ENCODE results near the gene MAPRE3. TPM values are rescaled to one million over a fixed set of nuclear protein-coding genes. Genes with fewer than 3 reads are reported as not detected.

The MAPRE3 gene
- total and polyA plus RNA-seq, 2 donors (not counting 3 experiments of a cell fraction or from before 2014, with no cell fraction given): 4.4 to 6.1 TPM

DNA sequence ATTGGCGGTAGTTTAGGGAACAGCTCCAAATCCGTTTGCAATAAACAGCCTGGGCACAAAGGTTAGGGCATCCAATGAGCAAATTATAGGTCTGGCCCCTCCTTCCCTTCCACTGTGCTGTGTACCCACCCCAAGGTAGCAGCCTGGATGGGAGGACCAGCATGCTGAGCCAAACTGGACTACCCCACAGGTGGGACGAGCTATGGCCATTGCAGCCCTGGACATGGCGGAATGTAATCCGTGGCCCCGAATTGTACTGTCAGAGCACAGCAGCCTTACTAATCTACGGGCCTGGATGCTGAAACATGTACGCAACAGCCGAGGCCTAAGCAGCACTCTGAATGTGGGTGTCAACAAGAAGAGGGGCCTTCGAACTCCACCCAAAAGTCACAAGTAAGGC, 87.8 kb downstream of the MAPRE3 start:
- Histone ChIP-seq H3K9ac (replicated peaks; ENCODE audit: extremely low read depth, insufficient read depth, low read length) (no peak overlapping the region), H3K4me1 (ENCODE audit: control insufficient read depth, extremely low read depth, insufficient read depth, low read length) (peaks cover 11% of the 10 kb centered on the region), H3K79me2 (ENCODE audit: control insufficient read depth, insufficient read depth, low read length) (no peaks in the 10 kb centered on the region), H3K9me3 (replicated peaks; ENCODE audit: control insufficient read depth, insufficient read depth, low read length) (no peaks in the 10 kb centered on the region), H3K9me1 (replicated peaks; ENCODE audit: control insufficient read depth, extremely low read depth, insufficient read depth, low read length) (no peaks in the 10 kb centered on the region), H3K27me3 (ENCODE audit: control insufficient read depth in 2 of 2, insufficient read depth in 2 of 2, low read length in 2 of 2) (no peaks in the 10 kb centered on the region), H4K20me1 (replicated peaks; ENCODE audit: control insufficient read depth, extremely low read depth, insufficient read depth, low read length) (no peaks in the 10 kb centered on the region), H3K4me3 (replicated peaks in 1 of 3; ENCODE audit: insufficient read depth in 1 of 3, low read depth in 1 of 3, low read length in 3 of 3) (no peak overlapping the region), H3K36me3 (ENCODE audit: control insufficient read depth in 2 of 2, extremely low read depth in 1 of 2, insufficient read depth in 2 of 2, low read length in 2 of 2) (peaks cover 3 to 30% of the 10 kb centered on the region in 2 experiments), H3K27ac (ENCODE audit: insufficient read depth, low read depth, low read length) (no peak overlapping the region), H3K4me2 (ENCODE audit: insufficient read depth, low read length) (no peak overlapping the region), H2AFZ (ENCODE audit: low read depth, low read length) (no peak overlapping the region)
- dilution Hi-C loops (cut with MboI; ENCODE audit: extremely low pct_ligation_motif_present, low sequenced_read_pairs) (no loop called here), intact Hi-C loops (cut with micrococcal nuclease) (no loop called here)
- DNase-seq (ENCODE audit: low read depth, low spot score): no peak
- CTCF ChIA-PET: no interaction called here
- POLR2A ChIA-PET: no interaction called here
- FAIRE-seq: no peak
- no peak for TF ChIP-seq JUN (IDR thresholded peaks at IDR 0.05; ENCODE audit: borderline replicate concordance, insufficient read depth, insufficient read length, low read depth)
- TF ChIP-seq, protein P1, sequence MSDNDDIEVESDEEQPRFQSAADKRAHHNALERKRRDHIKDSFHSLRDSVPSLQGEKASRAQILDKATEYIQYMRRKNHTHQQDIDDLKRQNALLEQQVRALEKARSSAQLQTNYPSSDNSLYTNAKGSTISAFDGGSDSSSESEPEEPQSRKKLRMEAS (IDR thresholded peaks at IDR 0.05; ENCODE audit: insufficient read depth, insufficient read length): no peak
- no peak for TF ChIP-seq POLR2AphosphoS5 (IDR thresholded peaks at IDR 0.05; ENCODE audit: insufficient read depth, low read depth, low read length)
- TF ChIP-seq GATA2 (IDR thresholded peaks at IDR 0.05; ENCODE audit: insufficient read depth, insufficient read length, low read depth, low read length): no peak
- TF ChIP-seq EZH2 (IDR thresholded peaks at IDR 0.05; ENCODE audit: borderline replicate concordance, low read depth, low read length, severe bottlenecking): no peak
- TF ChIP-seq, protein P2, sequence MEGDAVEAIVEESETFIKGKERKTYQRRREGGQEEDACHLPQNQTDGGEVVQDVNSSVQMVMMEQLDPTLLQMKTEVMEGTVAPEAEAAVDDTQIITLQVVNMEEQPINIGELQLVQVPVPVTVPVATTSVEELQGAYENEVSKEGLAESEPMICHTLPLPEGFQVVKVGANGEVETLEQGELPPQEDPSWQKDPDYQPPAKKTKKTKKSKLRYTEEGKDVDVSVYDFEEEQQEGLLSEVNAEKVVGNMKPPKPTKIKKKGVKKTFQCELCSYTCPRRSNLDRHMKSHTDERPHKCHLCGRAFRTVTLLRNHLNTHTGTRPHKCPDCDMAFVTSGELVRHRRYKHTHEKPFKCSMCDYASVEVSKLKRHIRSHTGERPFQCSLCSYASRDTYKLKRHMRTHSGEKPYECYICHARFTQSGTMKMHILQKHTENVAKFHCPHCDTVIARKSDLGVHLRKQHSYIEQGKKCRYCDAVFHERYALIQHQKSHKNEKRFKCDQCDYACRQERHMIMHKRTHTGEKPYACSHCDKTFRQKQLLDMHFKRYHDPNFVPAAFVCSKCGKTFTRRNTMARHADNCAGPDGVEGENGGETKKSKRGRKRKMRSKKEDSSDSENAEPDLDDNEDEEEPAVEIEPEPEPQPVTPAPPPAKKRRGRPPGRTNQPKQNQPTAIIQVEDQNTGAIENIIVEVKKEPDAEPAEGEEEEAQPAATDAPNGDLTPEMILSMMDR (IDR thresholded peaks at IDR 0.05; ENCODE audit: extremely low read depth in 1 of 2, insufficient read depth in 1 of 2, low read depth in 1 of 2, low read length in 2 of 2): no peak
- TF ChIP-seq MYC (IDR thresholded peaks at IDR 0.05; ENCODE audit: low read depth, low read length): no peak
- TF ChIP-seq POLR2A (IDR thresholded peaks at IDR 0.05; ENCODE audit: low read depth, low read length): no peak
- TF ChIP-seq FOS (IDR thresholded peaks at IDR 0.05; ENCODE audit: borderline replicate concordance, insufficient read depth, low read length): no peak
- BruUV-seq (replicated peaks): no TSS peak

Measured in endothelial cell of umbilical vein (primary cell).